ENCODE measurements around the gene ATP5PD.

GRCh38 chr17:75010683-75011400 lies 35.9 kb downstream of the ATP5PD start:
- TF ChIP-seq, protein P1, sequence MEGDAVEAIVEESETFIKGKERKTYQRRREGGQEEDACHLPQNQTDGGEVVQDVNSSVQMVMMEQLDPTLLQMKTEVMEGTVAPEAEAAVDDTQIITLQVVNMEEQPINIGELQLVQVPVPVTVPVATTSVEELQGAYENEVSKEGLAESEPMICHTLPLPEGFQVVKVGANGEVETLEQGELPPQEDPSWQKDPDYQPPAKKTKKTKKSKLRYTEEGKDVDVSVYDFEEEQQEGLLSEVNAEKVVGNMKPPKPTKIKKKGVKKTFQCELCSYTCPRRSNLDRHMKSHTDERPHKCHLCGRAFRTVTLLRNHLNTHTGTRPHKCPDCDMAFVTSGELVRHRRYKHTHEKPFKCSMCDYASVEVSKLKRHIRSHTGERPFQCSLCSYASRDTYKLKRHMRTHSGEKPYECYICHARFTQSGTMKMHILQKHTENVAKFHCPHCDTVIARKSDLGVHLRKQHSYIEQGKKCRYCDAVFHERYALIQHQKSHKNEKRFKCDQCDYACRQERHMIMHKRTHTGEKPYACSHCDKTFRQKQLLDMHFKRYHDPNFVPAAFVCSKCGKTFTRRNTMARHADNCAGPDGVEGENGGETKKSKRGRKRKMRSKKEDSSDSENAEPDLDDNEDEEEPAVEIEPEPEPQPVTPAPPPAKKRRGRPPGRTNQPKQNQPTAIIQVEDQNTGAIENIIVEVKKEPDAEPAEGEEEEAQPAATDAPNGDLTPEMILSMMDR (IDR thresholded peaks at IDR 0.05), result no peak
- TF ChIP-seq EP300 (IDR thresholded peaks at IDR 0.05), result no peak
- no peak for TF ChIP-seq POLR2A (IDR thresholded peaks at IDR 0.05)
- no peak for TF ChIP-seq POLR2AphosphoS5 (IDR thresholded peaks at IDR 0.05)
